ENCODE measurements around the gene ZC3HAV1. TPM values are rescaled to one million over a fixed set of nuclear protein-coding genes. Genes with fewer than 3 reads are reported as not detected.

The ZC3HAV1 gene
- total RNA-seq, 1 donor from 2014 or later = 42.7 TPM

DNA sequence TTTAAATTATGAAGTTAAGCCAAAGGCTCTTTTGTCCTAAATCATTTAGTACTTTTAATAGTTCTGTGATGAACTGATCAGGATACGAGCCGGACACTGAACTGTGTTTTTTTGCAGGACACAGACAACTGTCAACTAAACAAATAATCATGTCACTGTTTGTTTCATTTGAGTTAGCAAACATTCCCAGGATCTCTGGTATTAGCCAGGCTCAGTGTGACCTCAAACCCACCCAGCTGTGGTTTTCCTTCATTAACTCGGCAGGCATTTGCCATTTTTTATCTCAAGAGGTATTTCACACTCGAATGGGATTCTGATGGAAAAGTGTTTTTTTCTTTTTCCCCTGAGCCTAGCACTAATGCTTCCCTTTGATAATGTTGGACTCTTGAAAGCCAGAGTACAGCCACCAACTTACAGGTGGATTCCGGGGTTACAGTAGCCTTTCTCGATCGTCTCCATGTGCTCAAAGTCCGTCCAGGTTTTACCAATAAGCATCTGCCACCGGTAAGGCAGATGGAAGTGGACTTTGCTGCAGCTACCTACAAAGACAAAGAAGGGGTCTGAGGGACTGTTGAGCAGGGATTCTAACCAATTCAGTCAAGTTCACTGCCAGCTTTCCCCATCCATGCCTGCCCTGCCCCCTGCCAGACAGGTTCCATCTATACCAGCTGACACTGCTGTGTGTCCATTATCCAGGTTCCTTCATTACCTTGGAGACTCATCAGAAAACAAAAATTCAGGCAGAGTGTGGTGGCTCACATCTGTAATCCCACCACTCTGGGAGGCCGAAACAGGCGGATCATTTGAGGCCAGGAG lies 33.4 kb downstream of the ZC3HAV1 start:
- peaks cover 5% of the 10 kb centered on the region for H3K4me1 Mint-ChIP-seq (ENCODE audit: unreplicated experiment)
- no peak for DNase-seq (ENCODE audit: extremely low spot score, unreplicated experiment)
- H3K27ac Mint-ChIP-seq (ENCODE audit: unreplicated experiment) = peak overlapping the region; percentile 60
- peaks cover 59% of the 10 kb centered on the region for H3K36me3 Mint-ChIP-seq (ENCODE audit: unreplicated experiment)
- H3K27me3 Mint-ChIP-seq (ENCODE audit: unreplicated experiment) = no peaks in the 10 kb centered on the region
- no peak overlapping the region for H3K4me3 Mint-ChIP-seq (ENCODE audit: unreplicated experiment)
- no peak for TF ChIP-seq CTCF (IDR thresholded peaks at IDR 0.05)
- no peaks in the 10 kb centered on the region for H3K9me3 Mint-ChIP-seq (ENCODE audit: unreplicated experiment)

GRCh38 chr7:139075031-139075652 lies 34.4 kb downstream of the ZC3HAV1 start:
- peak; percentile 82 for TF ChIP-seq CTCF (IDR thresholded peaks at IDR 0.05)
- H3K27me3 Mint-ChIP-seq (ENCODE audit: unreplicated experiment) = no peaks in the 10 kb centered on the region
- no peaks in the 10 kb centered on the region for H3K9me3 Mint-ChIP-seq (ENCODE audit: unreplicated experiment)
- H3K36me3 Mint-ChIP-seq (ENCODE audit: unreplicated experiment) = peaks cover 49% of the 10 kb centered on the region
- H3K27ac Mint-ChIP-seq (ENCODE audit: unreplicated experiment) = peak overlapping the region; percentile 83
- no peak overlapping the region for H3K4me3 Mint-ChIP-seq (ENCODE audit: unreplicated experiment)
- DNase-seq (ENCODE audit: extremely low spot score, unreplicated experiment) = peak; percentile 86
- H3K4me1 Mint-ChIP-seq (ENCODE audit: unreplicated experiment) = peaks cover 5% of the 10 kb centered on the region

DNA sequence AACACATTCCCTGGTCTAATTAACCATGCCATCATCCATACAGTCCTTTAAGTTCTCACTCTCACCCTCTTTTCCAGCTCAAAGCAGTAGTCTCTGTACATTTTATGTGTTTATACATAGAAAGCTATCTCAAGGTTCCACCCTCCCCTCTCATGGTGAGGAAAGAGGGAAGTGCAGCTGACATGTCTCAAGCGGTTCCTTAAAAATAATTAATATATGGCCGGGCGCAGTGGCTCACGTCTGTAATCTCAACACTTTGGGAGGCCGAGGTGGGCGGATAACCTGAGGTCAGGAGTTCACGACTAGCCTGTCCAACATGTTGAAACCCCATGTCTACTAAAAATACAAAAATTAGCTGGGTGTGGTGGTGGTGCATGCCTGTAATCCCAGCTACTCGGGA lies 36.7 kb downstream of the ZC3HAV1 start:
- no peaks in the 10 kb centered on the region for H3K9me3 Mint-ChIP-seq (ENCODE audit: unreplicated experiment)
- H3K4me3 Mint-ChIP-seq (ENCODE audit: unreplicated experiment) = no peak overlapping the region
- TF ChIP-seq CTCF (IDR thresholded peaks at IDR 0.05) = no peak
- no peaks in the 10 kb centered on the region for H3K27me3 Mint-ChIP-seq (ENCODE audit: unreplicated experiment)
- DNase-seq (ENCODE audit: extremely low spot score, unreplicated experiment) = no peak
- peaks cover 5% of the 10 kb centered on the region for H3K4me1 Mint-ChIP-seq (ENCODE audit: unreplicated experiment)
- no peak overlapping the region for H3K27ac Mint-ChIP-seq (ENCODE audit: unreplicated experiment)
- peaks cover 50% of the 10 kb centered on the region for H3K36me3 Mint-ChIP-seq (ENCODE audit: unreplicated experiment)

DNA sequence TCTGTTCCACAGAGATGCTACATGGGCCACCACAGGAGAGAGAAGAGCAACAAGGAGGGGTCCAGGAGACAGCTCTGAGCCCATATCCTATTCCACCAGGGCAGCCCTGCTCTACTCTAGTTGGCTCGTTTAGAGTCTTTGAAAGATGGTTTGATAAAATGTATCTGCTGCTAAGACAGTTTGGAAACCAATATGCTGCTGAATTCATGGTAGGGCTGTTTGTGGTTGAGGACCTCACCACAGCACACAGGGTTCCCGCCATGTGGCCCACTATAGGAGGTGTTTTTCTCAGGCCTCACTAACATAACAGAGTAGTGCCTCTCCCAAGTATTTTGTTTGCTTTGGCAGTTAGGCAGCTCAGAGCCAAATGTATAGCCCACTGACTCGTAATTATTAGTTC lies 37.8 kb downstream of the ZC3HAV1 start:
- no peak for DNase-seq (ENCODE audit: extremely low spot score, unreplicated experiment)
- Mint-ChIP-seq H3K27ac (ENCODE audit: unreplicated experiment) (no peak overlapping the region), H3K4me3 (ENCODE audit: unreplicated experiment) (no peak overlapping the region), H3K4me1 (ENCODE audit: unreplicated experiment) (peaks cover 5% of the 10 kb centered on the region), H3K9me3 (ENCODE audit: unreplicated experiment) (no peaks in the 10 kb centered on the region), H3K36me3 (ENCODE audit: unreplicated experiment) (peaks cover 54% of the 10 kb centered on the region), H3K27me3 (ENCODE audit: unreplicated experiment) (no peaks in the 10 kb centered on the region)
- no peak for TF ChIP-seq CTCF (IDR thresholded peaks at IDR 0.05)

All from osteocyte (in vitro differentiated cells).